G401 (cell line): ENCODE measurements around the gene ZNF345. TPM values are rescaled to one million over a fixed set of nuclear protein-coding genes. Genes with fewer than 3 reads are reported as not detected.

Source experiments
- DNase-seq: peaks from one replicate; pipeline ENCODE4 v3.0.0-alpha.2; 2015; ENCODE audit warnings: low spot score
- in situ Hi-C: cut with HindIII; loops from 2 replicates; pipeline ENCODE4 v1.10.0; 2016; ENCODE audit warnings: low sequenced_read_pairs, mixed read lengths
- total RNA-seq: library from RNA; depleted of rRNA; stranded (reverse); fragments of >200 nt; shearing (Covaris generic); gene quantifications from 2 replicates; pipeline ENCODE4 v1.2.3, GENCODE V29; 2014; rRNA removed

ZNF345 gene
- total RNA-seq, result 1.8 and 2.1 TPM in 2 replicates

DNA sequence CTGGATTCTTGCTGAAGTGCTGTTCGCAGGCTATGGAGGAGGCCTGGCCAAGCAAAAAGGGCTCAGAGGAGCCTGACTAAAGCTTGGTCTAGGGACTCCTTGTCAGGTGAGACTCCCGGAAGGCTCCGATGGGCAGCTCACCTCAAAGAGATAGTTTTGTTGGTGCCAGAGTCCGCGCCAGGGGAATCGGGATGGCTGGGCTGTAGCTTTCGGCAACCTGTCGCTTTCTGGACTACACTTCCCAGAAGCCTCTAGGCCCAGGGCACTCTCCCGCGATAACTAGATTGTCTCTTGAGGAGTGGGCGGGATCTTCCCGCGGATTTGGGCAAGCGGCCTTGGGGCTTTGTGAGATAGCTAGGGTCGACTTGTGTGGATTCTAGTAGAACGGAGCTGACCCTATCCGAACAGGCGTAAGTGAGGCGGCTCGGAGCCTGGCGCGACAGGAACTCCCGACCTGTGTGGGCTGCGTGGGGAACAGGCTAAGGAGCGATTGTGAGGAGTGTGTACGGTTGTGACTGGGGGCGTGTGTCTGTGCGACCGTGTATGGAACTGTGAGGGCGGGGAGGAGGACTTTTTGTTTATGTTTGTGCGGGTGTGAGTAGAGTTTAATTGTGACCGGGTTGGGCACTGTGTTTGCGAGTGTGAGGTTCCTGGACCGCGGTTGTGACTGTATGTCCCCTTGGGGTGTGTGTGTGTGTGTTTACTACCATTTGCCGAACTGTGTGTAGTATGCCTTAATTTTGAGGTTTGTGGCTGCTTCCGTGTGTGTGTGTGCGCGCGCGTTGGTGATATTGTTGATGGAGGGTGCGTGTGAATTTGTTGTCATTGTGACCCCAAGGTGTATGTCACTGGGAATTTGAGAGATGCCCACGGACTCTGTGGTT is at the start of gene ZNF345:
TSS of gene ZNF345 (plus strand) at position 318 of the 884 bp plus-strand sequence. CDS start 25,955 bp downstream, outside the sequence.
- peak; percentile 97 for DNase-seq
- in situ Hi-C loops, result no loop called here

- in situ Hi-C loops, result no loop called here
- no peak for DNase-seq
Observed at GRCh38 chr19:36805364-36805763, 45.3 kb upstream of the ZNF345 start.

- no peak for DNase-seq
- in situ Hi-C loops, result no loop called here
Observed at GRCh38 chr19:36807029-36807428, 43.6 kb upstream of the ZNF345 start.

GRCh38 chr19:36819130-36819630 is 31.5 kb upstream of the ZNF345 start:
- DNase-seq, result no peak
- in situ Hi-C loops, result no loop called here

DNA sequence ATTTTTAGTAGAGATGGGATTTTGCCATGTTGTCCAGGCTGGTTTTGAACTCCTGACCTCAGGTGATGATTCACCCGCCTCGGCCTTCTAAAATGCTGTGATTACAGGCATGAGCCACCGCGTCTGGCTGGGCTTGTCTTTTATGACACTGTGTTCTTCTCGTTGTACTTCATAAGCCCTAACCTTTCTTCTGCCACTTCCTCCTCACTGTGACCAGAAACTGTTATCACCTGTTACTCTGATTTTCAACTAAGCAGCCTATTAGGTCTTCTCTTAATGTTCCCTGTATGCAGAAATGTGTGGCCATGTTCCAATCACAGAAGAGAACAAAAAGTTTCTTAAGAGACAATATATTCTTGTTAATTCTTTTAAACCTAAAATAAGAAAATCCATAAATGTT is 28.9 kb upstream of the ZNF345 start:
- in situ Hi-C loops, result no loop called here
- DNase-seq, result no peak

- DNase-seq, result no peak
- in situ Hi-C loops, result no loop called here
Observed at GRCh38 chr19:36833430-36833829, 17.2 kb upstream of the ZNF345 start.

DNA sequence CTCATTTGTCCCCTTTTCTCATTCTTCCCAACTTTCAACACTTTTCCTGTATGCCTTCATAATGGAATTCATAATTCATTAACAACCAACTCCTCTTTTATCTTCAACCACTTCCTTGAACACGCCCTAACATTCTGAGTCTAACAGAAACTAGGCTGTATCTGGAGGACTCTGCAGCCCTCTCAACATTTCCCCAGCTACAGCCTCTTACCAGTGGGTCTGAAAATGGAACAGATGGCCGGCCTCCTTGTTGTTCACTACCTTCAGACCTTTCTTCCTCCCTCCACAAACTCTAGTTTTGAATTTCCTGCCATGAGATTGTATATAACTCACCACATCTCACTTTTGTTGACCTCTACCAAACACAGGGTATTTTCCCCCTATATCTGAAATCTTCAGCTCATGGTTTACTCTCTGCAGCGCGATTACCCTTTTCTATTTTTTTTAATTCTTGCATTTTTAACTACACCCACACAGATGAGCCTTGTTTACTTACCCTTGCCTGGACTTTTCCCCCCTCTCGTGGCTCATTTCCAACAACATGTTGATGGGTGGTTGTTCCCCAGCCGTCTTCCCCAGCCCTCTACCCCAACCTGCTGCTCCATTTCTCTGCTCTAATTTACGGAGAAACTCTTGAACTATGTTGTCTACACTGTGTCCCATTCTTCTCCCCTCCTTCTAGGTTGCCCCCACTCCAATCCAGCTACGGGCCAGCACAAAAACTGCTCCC is 13.3 kb upstream of the ZNF345 start:
- in situ Hi-C loops, result no loop called here
- peak; percentile 4 for DNase-seq

- in situ Hi-C loops, result no loop called here
- DNase-seq, result peak; percentile 95
Observed at GRCh38 chr19:36837906-36838783, 12.5 kb upstream of the ZNF345 start, which contains the start of gene ZNF790. Gene ZNF790 (minus strand): TSS chr19:36838387. CDS start chr19:36825619, 12,768 bp downstream.

DNA sequence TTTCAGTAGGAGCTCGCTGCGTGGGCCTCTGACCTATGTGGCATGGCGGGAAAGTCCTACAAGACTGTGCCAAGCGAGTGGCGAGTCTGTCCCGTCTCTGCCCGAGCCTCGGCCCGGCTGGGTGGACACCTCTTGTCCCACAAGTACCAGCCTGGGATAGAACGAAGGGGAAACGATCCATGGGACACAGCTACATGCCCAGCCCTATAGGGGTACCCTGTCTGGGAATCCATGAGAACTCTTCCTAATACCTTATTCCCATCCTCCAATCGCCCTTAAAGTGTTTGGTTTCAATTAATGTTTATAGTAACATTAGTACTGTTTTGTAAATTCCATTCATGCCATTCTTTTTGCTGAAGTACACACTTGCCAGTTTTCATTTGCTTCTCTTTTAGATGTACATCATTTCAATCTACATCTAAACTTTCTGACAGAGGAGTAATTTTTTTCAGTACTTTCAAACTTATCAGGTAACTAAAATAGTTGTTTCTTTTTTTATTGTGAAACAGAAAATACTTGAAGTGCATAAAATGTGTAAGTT is 11.8 kb upstream of the ZNF345 start:
- no peak for DNase-seq
- in situ Hi-C loops, result no loop called here

- no peak for DNase-seq
- in situ Hi-C loops, result no loop called here
Observed at GRCh38 chr19:36847968-36848367, 2.7 kb upstream of the ZNF345 start.

DNA sequence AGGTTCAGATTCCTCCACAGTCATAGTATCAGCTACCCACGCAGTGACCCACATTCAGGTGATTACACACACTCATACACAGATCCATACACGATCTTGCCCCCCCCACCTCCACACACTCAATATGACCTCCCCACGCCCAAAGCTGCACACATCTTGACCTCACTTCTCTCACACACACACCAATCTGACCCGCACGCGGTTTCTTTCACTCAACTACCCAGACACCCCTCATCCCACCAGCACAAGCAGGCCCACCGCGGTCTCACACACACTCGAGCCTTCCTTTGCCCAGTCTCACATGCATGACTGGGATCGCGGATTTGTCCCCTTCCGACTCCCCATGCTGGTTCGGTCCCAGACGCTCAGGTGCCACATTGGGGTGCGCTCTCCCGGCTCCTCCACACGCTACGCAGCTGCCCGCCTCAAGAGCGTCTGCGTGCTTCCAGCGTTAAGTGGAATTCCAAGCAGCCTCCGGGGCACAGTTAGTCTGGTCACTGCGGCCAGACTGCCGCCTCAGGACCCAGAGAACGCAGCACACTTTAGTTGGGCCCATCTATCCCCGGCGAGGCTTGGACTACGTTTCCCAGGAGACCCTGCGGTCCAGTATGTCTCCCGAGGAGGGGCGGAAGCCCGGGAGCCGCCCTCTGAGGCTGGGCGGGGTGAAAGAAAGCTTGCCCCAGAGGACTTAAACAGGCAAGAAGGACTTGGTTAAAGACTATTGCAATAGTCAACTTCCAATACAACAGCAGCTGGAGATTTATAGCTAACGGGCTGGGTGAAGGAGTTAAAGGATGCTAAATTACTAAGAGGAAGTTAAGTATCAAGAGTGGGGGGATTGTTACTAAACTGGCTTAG is 746 bp upstream of the ZNF345 start:
- DNase-seq, result peak; percentile 94
- in situ Hi-C loops, result no loop called here

DNA sequence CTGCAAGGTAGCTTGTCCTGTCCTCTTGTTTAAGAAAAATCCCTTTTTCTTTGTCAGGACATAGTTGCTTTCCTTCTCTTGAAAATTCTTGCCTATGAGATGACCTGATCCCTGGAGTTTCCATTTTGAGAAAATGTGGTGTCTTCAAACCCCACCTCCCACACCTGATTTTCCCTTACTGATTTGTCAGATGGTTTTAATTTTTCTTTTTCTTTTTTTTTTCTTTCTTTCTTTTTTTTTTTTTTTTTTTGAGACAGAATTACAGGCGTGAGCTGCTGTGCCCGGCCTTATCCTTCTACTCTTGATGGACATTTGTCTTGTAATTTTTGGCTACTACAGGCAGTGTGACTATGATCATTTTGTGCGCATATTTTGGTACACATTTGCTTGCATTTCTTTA is 1.2 kb downstream of the ZNF345 start:
- in situ Hi-C loops, result no loop called here
- DNase-seq, result no peak

- in situ Hi-C loops, result no loop called here
- no peak for DNase-seq
Observed at GRCh38 chr19:36876993-36877938, 26.6 kb downstream of the ZNF345 start.

DNA sequence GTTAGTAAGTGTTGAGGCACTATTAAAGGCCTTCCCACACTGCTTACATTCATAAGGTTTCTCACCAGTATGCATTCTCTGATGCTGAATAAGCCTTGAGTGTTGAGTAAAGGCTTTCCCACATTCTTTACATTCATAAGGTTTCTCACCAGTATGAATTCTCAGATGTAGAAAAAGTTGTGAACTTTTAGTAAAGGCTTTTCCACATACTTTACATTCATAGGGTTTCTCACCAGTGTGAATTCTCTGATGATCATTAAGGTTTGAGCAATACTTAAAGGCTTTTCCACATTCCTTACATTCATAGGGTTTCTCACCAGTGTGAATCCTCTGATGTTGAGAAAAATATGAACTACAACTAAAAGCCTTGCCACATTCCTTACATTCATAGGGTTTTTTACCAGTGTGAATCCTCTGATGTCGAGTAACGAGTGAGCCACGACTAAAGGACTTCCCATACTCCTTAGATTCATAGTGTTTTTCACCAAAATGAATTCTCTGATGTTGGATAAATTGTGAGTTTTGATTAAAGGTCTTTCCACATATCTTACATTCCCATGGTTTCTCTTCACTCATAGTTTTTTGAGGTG is 41.2 kb downstream of the ZNF345 start:
- DNase-seq, result no peak
- in situ Hi-C loops, result no loop called here

DNA sequence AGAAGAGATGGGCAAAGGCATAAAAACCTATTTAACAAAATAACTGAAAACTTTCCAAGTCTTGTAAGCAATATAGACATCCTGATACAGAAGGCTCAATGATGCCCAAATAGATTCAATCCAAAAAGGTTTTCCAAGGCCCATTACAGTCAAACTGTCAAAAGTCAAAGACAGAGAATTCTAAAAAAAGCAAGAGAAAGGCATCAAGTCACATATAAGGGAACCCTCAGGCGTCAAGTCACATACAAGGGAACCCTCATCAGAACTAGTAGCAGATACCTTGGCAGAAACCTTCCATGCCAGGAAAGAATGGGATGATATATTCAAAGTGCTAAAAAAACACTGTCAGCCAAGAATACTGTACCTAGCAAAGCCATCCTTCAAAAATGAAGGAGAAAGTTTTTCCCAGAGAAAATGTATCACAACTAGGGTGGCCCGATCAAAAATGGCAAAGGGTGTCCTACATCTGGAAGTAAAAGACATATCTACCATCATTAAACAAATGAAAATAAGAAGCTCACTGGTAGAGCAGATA is 44.2 kb downstream of the ZNF345 start:
- no peak for DNase-seq
- in situ Hi-C loops, result no loop called here

GRCh38 chr19:36898422-36898821 is 47.7 kb downstream of the ZNF345 start:
- in situ Hi-C loops, result no loop called here
- no peak for DNase-seq
